Fibroblast of mammary gland (primary cell): ENCODE data around the gene MB21D2.

Experiments used
- DNase-seq: peaks from one replicate; pipeline ENCODE4 v3.0.0-alpha.2; 2010; ENCODE audit warnings: low read depth
- H3K4me3 ChIP-seq: 2 replicates; pipeline ENCODE4 v1.5.1; 2011; ENCODE audit warnings: low read depth, mild to moderate bottlenecking, low read length, moderate library complexity; ENCODE audit not compliant: control insufficient read depth
- TF ChIP-seq, protein P1 (sequence below): conservative IDR thresholded peaks from 2 replicates; pipeline ENCODE4 v1.5.1; 2011; ENCODE audit warnings: low read depth, low read length, inconsistent platforms; ENCODE audit not compliant: control insufficient read depth, insufficient read depth

MB21D2 gene

DNA sequence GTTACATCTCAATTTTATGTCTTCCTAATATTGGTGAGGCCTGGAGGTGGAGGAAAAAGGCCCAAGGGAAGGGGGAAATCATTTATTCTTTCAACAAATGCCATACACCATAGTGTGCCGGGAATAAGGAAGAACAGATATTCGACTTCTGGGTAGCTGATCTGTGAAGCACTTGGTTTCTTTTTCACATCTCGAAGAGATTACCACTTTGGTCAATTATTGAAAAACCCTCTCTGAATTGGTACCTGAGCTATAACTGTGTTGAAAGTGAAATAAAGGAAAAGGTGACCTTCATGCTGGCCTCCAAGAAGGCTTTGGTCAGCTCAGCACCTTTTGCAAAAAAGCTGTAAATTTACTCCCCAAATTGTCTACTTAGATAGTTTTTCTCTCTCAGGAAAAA lies 14.2 kb upstream of the MB21D2 start:
- H3K4me3 ChIP-seq, result no peak overlapping the region
- DNase-seq, result no peak
- TF ChIP-seq, protein P1, sequence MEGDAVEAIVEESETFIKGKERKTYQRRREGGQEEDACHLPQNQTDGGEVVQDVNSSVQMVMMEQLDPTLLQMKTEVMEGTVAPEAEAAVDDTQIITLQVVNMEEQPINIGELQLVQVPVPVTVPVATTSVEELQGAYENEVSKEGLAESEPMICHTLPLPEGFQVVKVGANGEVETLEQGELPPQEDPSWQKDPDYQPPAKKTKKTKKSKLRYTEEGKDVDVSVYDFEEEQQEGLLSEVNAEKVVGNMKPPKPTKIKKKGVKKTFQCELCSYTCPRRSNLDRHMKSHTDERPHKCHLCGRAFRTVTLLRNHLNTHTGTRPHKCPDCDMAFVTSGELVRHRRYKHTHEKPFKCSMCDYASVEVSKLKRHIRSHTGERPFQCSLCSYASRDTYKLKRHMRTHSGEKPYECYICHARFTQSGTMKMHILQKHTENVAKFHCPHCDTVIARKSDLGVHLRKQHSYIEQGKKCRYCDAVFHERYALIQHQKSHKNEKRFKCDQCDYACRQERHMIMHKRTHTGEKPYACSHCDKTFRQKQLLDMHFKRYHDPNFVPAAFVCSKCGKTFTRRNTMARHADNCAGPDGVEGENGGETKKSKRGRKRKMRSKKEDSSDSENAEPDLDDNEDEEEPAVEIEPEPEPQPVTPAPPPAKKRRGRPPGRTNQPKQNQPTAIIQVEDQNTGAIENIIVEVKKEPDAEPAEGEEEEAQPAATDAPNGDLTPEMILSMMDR, result no peak

DNA sequence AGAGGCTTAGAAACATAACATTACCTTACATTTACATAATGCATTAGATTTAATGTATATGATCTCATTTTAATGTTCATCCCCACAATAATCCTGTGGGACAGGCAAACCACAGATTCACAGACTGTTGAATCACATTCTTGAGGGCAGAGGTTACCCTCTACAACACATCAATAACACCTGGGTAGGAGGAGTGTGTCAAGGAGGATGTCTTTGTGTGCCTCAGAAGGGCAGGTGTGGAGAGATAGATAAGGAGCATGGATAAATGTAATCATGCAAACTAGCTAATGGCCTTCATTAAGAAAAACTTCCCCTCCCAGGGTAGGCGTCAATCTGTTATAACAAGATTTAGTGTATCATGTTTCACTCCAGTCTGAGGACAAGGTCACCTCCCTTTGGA lies 12.9 kb upstream of the MB21D2 start:
- TF ChIP-seq, protein P1, result no peak
- DNase-seq, result no peak
- no peak overlapping the region for H3K4me3 ChIP-seq

DNA sequence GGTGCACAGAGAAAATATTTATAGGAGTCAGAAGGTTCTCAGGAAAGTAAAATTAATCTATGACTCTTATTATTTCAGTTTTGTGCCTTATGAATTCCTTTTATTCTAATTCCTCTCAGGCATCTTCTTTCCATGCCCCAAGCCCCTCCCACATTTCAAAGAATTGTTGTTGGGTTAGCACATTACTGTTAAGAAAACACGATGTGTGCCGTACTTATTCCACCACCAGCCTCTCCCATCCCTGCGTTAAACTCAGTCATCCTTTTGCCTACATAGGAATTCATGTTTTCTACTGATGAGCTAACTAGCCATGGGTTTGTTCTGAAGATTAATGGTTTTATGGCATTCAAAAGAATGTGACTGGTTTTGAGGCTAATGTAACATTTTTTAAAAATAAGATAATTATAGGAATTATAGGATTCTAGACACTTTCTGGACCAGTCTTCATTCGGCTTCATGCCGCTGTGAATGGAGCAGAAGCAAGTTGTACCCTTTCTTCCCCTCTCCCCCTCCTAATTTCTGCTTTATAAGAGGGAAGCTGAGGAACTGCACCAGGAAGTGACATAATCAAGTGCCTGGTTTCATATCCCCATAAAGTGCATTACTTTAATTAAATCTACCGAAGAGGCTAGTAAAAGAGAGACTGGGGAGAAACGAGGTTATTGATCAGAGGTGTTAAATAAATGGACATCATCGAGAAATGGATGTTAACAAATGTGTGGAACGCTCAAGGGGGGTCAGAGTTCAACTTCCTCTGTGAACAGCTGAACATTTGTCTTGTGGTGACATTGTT lies 12.3 kb upstream of the MB21D2 start:
- TF ChIP-seq, protein P1, result no peak
- no peak for DNase-seq

DNA sequence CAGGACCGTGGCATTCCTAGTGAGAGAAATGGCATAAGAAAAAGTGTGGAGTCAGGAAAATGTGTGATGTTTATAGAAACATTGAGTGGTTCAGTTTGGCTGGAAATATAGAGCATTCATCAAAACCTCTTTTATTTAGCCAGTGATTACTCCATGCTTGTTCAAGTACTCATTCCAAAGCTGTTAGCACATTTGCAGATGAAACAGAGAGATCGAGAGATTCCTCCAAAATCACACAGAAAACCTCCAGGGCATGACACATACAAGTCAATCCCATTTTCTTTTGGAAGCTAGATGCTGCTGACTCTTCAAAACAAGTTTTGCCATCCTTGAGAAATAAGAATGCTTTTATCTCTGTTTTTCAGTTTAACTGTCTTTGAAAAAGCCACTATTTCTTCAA lies 11.5 kb upstream of the MB21D2 start:
- no peak overlapping the region for H3K4me3 ChIP-seq
- TF ChIP-seq, protein P1, result no peak
- DNase-seq, result no peak

More for the DNA sequence above, 12.3 kb upstream of the MB21D2 start:
- H3K4me3 ChIP-seq, result no peak overlapping the region

DNA sequence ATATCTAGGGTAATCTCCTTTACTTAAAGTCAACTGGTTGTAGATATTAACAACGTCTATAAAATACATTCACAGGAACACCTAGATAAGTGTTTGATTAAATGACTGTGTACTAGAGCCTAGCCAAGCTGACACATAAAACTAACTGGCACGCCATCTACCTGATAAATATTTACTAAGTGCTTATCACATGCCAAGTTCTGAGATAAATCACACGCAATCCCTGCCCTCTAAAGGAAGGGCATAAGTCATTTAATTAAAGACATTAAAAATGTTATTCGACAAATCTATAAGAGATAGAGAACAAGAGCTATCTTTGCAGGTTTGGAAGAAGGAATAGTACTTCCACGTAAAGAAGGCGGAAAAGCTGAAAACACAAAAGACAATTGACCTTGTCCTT lies 11.1 kb upstream of the MB21D2 start:
- DNase-seq, result no peak

DNA sequence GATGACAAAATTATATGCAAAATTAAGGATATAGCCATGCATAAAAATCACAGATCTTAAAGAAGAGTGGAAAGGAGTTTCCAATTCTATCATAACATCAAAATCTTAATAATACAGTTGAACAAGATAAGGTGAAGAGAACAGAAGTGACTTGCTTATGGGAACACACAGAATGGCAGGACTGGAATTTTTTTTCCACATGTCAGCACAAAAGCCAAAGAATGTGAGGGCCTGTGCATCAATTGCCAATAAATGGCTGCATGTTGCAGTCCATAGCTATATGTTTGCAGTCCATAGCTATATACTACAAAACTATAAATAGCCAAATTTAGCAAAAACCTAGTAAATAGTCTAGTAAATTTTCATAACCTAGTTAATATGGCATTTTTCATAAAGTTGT lies 10.4 kb upstream of the MB21D2 start:
- H3K4me3 ChIP-seq, result no peak overlapping the region
- no peak for DNase-seq
- TF ChIP-seq, protein P1, result no peak

More for the DNA sequence above, 11.1 kb upstream of the MB21D2 start:
- H3K4me3 ChIP-seq, result no peak overlapping the region
- TF ChIP-seq, protein P1, result no peak
